HepG2 (cell line): ENCODE results near the gene RNF208. TPM values are rescaled to one million over a fixed set of nuclear protein-coding genes. Genes with fewer than 3 reads are reported as not detected.

Source experiments
- CENPT ChIP-seq: sonication (generic); formaldehyde crosslinking; IDR thresholded peaks from 2 replicates; pipeline ENCODE4 v1.8.0; 2022; ENCODE audit warnings: low read depth, mild to moderate bottlenecking, moderate library complexity, missing genetic modification reagents
- GABPA ChIP-seq, 2 experiments: IDR thresholded peaks; 2 replicates each; pipeline ENCODE4 v1.6.1; 2011 to 2016; ENCODE audit warnings: low read depth in 2 of 2, low read length in 1 of 2, missing biosample characterization in 1 of 2, missing genetic modification characterization in 1 of 2
- MIXL1 ChIP-seq: IDR thresholded peaks from 2 replicates; pipeline ENCODE4 v1.6.1; 2016
- MTA1 ChIP-seq: sonication (generic); formaldehyde crosslinking; IDR thresholded peaks from 2 replicates; pipeline ENCODE4 v1.4.0; 2020; ENCODE audit warnings: missing genetic modification reagents, mild to moderate bottlenecking, borderline replicate concordance
- NFE2L2 ChIP-seq: fragments of 150-350 bp; IDR thresholded peaks from 2 replicates; pipeline ENCODE4 v1.6.1; 2014; ENCODE audit warnings: low read length
- RBM22 ChIP-seq: fragments of 200-400 bp; formaldehyde crosslinking; optimal IDR thresholded peaks from 2 replicates; pipeline ENCODE3; 2017; ENCODE audit warnings: mild to moderate bottlenecking, low read length, moderate library complexity
- RCOR2 ChIP-seq: IDR thresholded peaks from 2 replicates; pipeline ENCODE4 v1.6.1; 2016; ENCODE audit warnings: missing biosample characterization, missing genetic modification reagents
- RFXAP ChIP-seq: sonication (generic); formaldehyde crosslinking; IDR thresholded peaks from 2 replicates; pipeline ENCODE4 v1.4.0; 2020; ENCODE audit warnings: missing genetic modification reagents, borderline replicate concordance
- SMAD3 ChIP-seq: sonication (generic); formaldehyde crosslinking; IDR thresholded peaks from 2 replicates; pipeline ENCODE4 v1.4.0; 2020; ENCODE audit warnings: missing genetic modification reagents
- TCF12 ChIP-seq, 2 experiments: fragments of 450-650 bp in 1 of 2; sonication (generic) in 1 of 2; formaldehyde crosslinking in 1 of 2; IDR thresholded peaks; 2 replicates each; pipeline versions ENCODE4 v1.6.1 to v1.8.0; 2017 to 2022; ENCODE audit warnings: antibody characterized with exemption in 1 of 2, mild to moderate bottlenecking in 1 of 2, missing genetic modification reagents in 1 of 2, moderate library complexity in 1 of 2
- ZBTB1 ChIP-seq: sonication (generic); formaldehyde crosslinking; IDR thresholded peaks from 2 replicates; pipeline ENCODE4 v1.4.0; 2020; ENCODE audit warnings: missing genetic modification reagents, borderline replicate concordance
- ZNF335 ChIP-seq: sonication (generic); formaldehyde crosslinking; IDR thresholded peaks from 2 replicates; pipeline ENCODE4 v1.4.0; 2020; ENCODE audit warnings: missing genetic modification reagents
- ZNF543 ChIP-seq: sonication (generic); formaldehyde crosslinking; IDR thresholded peaks from 2 replicates; pipeline ENCODE4 v1.4.0; 2020; ENCODE audit warnings: mild to moderate bottlenecking, missing genetic modification reagents
- polyA plus RNA-seq, 8 experiments: library from polyadenylated mRNA; depleted of rRNA in 3 of 8; stranded (reverse) in 7 of 8; unstranded in 1 of 8; fragments of >200 nt; fragmentation: Illumina TruSeq in 4 of 8; extraction: Trizol in 4 of 8; gene quantifications; 2 replicates each; pipeline versions ENCODE4 v1.2.1 to v1.2.3, GENCODE V29; 2011 to 2016; ENCODE audit warnings: low read depth in 4 of 8, missing spikeins in 1 of 8, mixed read lengths in 1 of 8; ENCODE audit not compliant: insufficient read depth in 1 of 8
- total RNA-seq, 5 experiments: library from RNA; depleted of rRNA; stranded (reverse); fragments of >200 nt; fragmentation: Illumina TruSeq; extraction: Trizol; gene quantifications; 2 replicates each; pipeline ENCODE4 v1.2.3, GENCODE V29; 2016; ENCODE audit warnings: low read depth in 1 of 5
- TF ChIP-seq, protein P1 (sequence below): sonication (generic); formaldehyde crosslinking; IDR thresholded peaks from 2 replicates; pipeline ENCODE4 v1.4.0; 2020; ENCODE audit warnings: mild to moderate bottlenecking, missing genetic modification reagents, borderline replicate concordance
- TF ChIP-seq, protein P2 (sequence below), 2 experiments: fragments of 450-650 bp in 1 of 2; sonication (generic) in 1 of 2; formaldehyde crosslinking in 1 of 2; IDR thresholded peaks; 2 replicates each; pipeline versions ENCODE4 v1.6.1 to v1.8.0; 2016 to 2022; ENCODE audit warnings: antibody characterized with exemption in 1 of 2, mild to moderate bottlenecking in 1 of 2, missing genetic modification reagents in 1 of 2
- TF ChIP-seq, protein P3 (sequence below): IDR thresholded peaks from 2 replicates; pipeline ENCODE4 v1.6.1; 2018; ENCODE audit warnings: missing genetic modification reagents, mild to moderate bottlenecking, missing compliant biosample characterization
- TF ChIP-seq, protein P4 (sequence below): sonication (generic); formaldehyde crosslinking; IDR thresholded peaks from 2 replicates; pipeline ENCODE4 v1.4.0; 2020; ENCODE audit warnings: missing genetic modification reagents

The RNF208 gene
- total and polyA plus RNA-seq, 2 of the 13 experiments (the other 11 are each of a cell fraction or from before 2014, with no cell fraction given): 1.6 to 2.1 TPM

DNA sequence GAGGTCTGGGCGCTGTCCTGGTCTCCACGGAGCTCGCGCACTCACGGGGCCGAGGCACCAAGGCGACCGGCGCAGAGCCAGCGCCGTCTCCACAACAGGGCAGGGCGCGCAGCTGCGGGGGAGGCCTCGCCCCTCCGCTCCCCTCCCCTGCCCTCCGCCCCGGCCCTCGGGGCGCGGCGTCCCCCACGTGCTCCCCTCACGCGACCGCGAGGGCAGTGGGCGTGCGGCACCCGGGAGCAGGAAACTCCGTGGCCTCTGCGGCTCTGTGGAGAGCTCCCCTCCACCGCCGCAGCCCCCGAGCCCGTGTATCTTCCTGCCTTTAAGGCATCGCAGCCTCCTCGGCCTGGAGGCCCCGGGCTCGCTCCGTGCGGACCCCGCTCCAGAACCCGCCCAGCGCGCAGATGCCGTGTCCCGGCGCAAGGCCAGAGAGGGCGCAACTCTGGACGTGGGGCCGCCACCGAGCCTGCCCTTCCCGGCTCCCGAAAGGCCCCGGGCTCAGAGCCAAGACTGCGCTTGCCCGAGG, 18.3 kb upstream of the RNF208 start (continued):
- TF ChIP-seq ZBTB1 (no peak), ZNF335 (no peak), MTA1 (CRISPR knock-in tag) (peak; percentile 89; the same call in 1 of the 2 replicates), RBM22 (no peak), RCOR2 (CRISPR knock-in tag) (no peak), TCF12 (IDR thresholded peaks at IDR 0.05) (no peak), TCF12 (CRISPR knock-in tag; IDR thresholded peaks at IDR 0.05) (no peak), ZNF543 (CRISPR knock-in tag) (peak; percentile 92; the same call in 1 of the 2 replicates), NFE2L2 (no peak), CENPT (CRISPR knock-in tag) (no peak; the same call in none of the 2 replicates), MIXL1 (CRISPR knock-in tag) (no peak), GABPA (IDR thresholded peaks at IDR 0.05; ENCODE audit: low read depth, low read length) (no peak), GABPA (CRISPR knock-in tag; IDR thresholded peaks at IDR 0.05; ENCODE audit: low read depth) (no peak), RFXAP (CRISPR knock-in tag) (peak; percentile 43; the same call in 1 of the 2 replicates), SMAD3 (no peak)
- TF ChIP-seq, protein P1, sequence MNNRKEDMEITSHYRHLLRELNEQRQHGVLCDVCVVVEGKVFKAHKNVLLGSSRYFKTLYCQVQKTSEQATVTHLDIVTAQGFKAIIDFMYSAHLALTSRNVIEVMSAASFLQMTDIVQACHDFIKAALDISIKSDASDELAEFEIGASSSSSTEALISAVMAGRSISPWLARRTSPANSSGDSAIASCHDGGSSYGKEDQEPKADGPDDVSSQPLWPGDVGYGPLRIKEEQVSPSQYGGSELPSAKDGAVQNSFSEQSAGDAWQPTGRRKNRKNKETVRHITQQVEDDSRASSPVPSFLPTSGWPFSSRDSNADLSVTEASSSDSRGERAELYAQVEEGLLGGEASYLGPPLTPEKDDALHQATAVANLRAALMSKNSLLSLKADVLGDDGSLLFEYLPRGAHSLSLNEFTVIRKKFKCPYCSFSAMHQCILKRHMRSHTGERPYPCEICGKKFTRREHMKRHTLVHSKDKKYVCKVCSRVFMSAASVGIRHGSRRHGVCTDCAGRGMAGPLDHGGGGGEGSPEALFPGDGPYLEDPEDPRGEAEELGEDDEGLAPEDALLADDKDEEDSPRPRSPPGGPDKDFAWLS: no peak
- TF ChIP-seq, protein P2, sequence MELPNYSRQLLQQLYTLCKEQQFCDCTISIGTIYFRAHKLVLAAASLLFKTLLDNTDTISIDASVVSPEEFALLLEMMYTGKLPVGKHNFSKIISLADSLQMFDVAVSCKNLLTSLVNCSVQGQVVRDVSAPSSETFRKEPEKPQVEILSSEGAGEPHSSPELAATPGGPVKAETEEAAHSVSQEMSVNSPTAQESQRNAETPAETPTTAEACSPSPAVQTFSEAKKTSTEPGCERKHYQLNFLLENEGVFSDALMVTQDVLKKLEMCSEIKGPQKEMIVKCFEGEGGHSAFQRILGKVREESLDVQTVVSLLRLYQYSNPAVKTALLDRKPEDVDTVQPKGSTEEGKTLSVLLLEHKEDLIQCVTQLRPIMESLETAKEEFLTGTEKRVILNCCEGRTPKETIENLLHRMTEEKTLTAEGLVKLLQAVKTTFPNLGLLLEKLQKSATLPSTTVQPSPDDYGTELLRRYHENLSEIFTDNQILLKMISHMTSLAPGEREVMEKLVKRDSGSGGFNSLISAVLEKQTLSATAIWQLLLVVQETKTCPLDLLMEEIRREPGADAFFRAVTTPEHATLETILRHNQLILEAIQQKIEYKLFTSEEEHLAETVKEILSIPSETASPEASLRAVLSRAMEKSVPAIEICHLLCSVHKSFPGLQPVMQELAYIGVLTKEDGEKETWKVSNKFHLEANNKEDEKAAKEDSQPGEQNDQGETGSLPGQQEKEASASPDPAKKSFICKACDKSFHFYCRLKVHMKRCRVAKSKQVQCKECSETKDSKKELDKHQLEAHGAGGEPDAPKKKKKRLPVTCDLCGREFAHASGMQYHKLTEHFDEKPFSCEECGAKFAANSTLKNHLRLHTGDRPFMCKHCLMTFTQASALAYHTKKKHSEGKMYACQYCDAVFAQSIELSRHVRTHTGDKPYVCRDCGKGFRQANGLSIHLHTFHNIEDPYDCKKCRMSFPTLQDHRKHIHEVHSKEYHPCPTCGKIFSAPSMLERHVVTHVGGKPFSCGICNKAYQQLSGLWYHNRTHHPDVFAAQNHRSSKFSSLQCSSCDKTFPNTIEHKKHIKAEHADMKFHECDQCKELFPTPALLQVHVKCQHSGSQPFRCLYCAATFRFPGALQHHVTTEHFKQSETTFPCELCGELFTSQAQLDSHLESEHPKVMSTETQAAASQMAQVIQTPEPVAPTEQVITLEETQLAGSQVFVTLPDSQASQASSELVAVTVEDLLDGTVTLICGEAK (IDR thresholded peaks at IDR 0.05): no peak
- TF ChIP-seq, protein P2 (CRISPR knock-in tag; IDR thresholded peaks at IDR 0.05): peak; percentile 67
- TF ChIP-seq, protein P3, sequence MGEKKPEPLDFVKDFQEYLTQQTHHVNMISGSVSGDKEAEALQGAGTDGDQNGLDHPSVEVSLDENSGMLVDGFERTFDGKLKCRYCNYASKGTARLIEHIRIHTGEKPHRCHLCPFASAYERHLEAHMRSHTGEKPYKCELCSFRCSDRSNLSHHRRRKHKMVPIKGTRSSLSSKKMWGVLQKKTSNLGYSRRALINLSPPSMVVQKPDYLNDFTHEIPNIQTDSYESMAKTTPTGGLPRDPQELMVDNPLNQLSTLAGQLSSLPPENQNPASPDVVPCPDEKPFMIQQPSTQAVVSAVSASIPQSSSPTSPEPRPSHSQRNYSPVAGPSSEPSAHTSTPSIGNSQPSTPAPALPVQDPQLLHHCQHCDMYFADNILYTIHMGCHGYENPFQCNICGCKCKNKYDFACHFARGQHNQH: peak; percentile 15
- TF ChIP-seq, protein P4, sequence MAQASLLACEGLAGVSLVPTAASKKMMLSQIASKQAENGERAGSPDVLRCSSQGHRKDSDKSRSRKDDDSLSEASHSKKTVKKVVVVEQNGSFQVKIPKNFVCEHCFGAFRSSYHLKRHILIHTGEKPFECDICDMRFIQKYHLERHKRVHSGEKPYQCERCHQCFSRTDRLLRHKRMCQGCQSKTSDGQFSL (CRISPR knock-in tag): no peak
